Colonic mucosa (tissue), 4 donors: ENCODE data around the gene TCF7L2. TPM values are rescaled to one million over a fixed set of nuclear protein-coding genes. Genes with fewer than 3 reads are reported as not detected.

Experiments
- DNase-seq: peaks from one replicate; pipeline ENCODE4 v3.0.0-alpha.2; 2020
- H3K27ac ChIP-seq: fragments of 200-600 bp; one replicate; pipeline ENCODE4 v1.8.0; 2021
- H3K27me3 ChIP-seq: fragments of 200-600 bp; one replicate; pipeline ENCODE4 v1.8.0; 2021
- H3K36me3 ChIP-seq: fragments of 200-600 bp; one replicate; pipeline ENCODE4 v1.8.0; 2021
- H3K4me1 ChIP-seq: fragments of 200-600 bp; one replicate; pipeline ENCODE4 v1.8.0; 2021; ENCODE audit warnings: mild to moderate bottlenecking
- H3K4me3 ChIP-seq: fragments of 200-600 bp; one replicate; pipeline ENCODE4 v1.8.0; 2021
- H3K9ac ChIP-seq, 2 donors: one replicate each; pipeline ENCODE4 v1.7.0; 2013; ENCODE audit warnings: control low read depth in 2 of 2, low read depth in 2 of 2, low read length in 2 of 2
- H3K9me3 ChIP-seq: fragments of 200-600 bp; one replicate; pipeline ENCODE4 v1.8.0; 2021
- intact Hi-C: fragments of 100-400 bp; cut with DNase I; formaldehyde crosslinking; loops from one replicate; pipeline ENCODE4 v1.14.1; 2022
- total RNA-seq, 2 donors: library from RNA; stranded (reverse); fragmentation: NEBNext Ultra II Directional in 1 of 2; extraction: Animal tissue kit (Norgen Biotek cat#: 25700) in 1 of 2; gene quantifications; one replicate each; pipeline ENCODE4 v1.2.1, GENCODE V29; 2021
- TF ChIP-seq, protein P1 (sequence below): fragments of 200-600 bp; IDR thresholded peaks from one replicate; pipeline ENCODE4 v1.8.0; 2022; ENCODE audit warnings: antibody characterized with exemption, mild to moderate bottlenecking
- donor health status: healthy.
- donor health status: DM: no; HTN: no; CAD: no.
- donor health status: DM: no; HTN: no; CAD: no.

Gene TCF7L2
- total RNA-seq, 2 donors from 2014 or later = 65.1 to 98.9 TPM

GRCh38 chr10:113053091-113053490, 103.0 kb downstream of the TCF7L2 start:
- TF ChIP-seq, protein P1, sequence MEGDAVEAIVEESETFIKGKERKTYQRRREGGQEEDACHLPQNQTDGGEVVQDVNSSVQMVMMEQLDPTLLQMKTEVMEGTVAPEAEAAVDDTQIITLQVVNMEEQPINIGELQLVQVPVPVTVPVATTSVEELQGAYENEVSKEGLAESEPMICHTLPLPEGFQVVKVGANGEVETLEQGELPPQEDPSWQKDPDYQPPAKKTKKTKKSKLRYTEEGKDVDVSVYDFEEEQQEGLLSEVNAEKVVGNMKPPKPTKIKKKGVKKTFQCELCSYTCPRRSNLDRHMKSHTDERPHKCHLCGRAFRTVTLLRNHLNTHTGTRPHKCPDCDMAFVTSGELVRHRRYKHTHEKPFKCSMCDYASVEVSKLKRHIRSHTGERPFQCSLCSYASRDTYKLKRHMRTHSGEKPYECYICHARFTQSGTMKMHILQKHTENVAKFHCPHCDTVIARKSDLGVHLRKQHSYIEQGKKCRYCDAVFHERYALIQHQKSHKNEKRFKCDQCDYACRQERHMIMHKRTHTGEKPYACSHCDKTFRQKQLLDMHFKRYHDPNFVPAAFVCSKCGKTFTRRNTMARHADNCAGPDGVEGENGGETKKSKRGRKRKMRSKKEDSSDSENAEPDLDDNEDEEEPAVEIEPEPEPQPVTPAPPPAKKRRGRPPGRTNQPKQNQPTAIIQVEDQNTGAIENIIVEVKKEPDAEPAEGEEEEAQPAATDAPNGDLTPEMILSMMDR = no peak
- intact Hi-C loops = no loop called here
- H3K27ac ChIP-seq = no peak overlapping the region
- H3K9ac ChIP-seq = no peak overlapping the region
- DNase-seq = no peak
- H3K36me3 ChIP-seq = no peaks in the 10 kb centered on the region
- H3K4me3 ChIP-seq = no peak overlapping the region
- H3K9me3 ChIP-seq = no peaks in the 10 kb centered on the region
- H3K27me3 ChIP-seq = no peaks in the 10 kb centered on the region
- peaks cover 4% of the 10 kb centered on the region for H3K4me1 ChIP-seq

DNA sequence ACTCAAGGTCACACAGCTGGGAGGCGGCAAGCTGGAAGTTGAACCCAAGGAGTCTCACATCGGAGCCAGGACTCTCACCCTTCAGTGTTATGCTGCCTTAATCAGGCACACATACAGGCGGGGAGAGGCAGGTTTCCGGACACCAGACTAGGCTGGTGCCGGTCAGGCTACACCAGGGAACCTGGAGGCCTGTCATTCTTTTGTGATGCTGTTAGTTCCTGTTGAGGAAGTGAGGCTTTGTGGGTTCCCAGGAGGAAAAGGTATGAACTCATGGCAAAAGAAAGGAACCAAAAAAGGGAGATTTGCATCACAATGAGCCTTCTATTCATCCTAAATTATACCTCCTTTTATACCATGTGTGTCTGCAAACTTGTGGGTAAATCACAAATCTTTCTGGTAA, 103.8 kb downstream of the TCF7L2 start:
- no peak overlapping the region for H3K9ac ChIP-seq
- H3K36me3 ChIP-seq = no peaks in the 10 kb centered on the region
- peaks cover 9% of the 10 kb centered on the region for H3K4me1 ChIP-seq
- no peak for DNase-seq
- no peak overlapping the region for H3K4me3 ChIP-seq
- H3K9me3 ChIP-seq = no peaks in the 10 kb centered on the region
- peak overlapping the region; percentile 19 for H3K27ac ChIP-seq
- TF ChIP-seq, protein P1 = no peak
- intact Hi-C loops = no loop called here
- no peaks in the 10 kb centered on the region for H3K27me3 ChIP-seq

DNA sequence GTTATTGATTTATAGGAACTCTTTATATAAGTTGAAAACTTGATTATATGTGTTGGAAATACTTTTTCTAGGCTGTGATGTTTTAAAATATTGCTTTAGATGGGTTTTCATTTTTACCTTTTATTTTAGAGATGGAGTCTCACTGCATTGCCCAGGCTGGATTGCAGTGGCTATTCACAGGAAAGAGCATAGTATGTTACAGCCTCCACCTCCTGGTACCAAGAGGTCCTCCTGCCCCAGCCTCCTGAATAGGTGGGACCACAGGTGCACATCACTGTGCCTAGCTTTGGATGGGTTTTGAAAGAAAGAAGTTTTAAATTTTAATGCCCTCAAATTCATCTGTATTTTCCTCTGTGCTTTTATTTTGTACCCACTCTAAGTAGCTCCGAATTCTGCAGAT, 105.4 kb downstream of the TCF7L2 start:
- TF ChIP-seq, protein P1 = no peak
- Histone ChIP-seq H3K36me3 (no peaks in the 10 kb centered on the region), H3K27me3 (no peaks in the 10 kb centered on the region), H3K9ac (no peak overlapping the region), H3K9me3 (no peaks in the 10 kb centered on the region), H3K4me1 (peaks cover 9% of the 10 kb centered on the region), H3K4me3 (no peak overlapping the region), H3K27ac (no peak overlapping the region)
- intact Hi-C loops = no loop called here
- no peak for DNase-seq

DNA sequence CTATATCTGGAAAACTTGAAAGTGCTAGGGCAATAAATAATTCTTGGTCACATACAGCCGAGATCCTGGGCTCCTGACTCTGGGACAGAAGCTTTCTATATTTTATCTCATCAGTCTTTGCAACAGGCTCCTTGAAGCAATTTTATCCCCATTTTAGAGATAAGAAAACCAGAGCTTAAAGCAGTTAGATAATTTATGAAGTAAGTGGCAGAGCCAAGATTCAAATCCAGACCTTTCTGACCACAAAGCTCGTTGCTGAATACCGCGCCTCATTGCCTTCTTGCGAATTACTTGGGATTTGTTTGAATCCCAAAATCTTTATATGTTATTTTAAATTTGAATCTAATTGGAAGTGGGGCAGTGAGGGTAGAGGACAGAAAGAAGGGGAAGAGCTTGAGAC, 106.0 kb downstream of the TCF7L2 start:
- H3K4me3 ChIP-seq = no peak overlapping the region
- peaks cover 9% of the 10 kb centered on the region for H3K4me1 ChIP-seq
- H3K27ac ChIP-seq = no peak overlapping the region
- DNase-seq = no peak
- H3K9me3 ChIP-seq = no peaks in the 10 kb centered on the region
- TF ChIP-seq, protein P1 = no peak
- H3K27me3 ChIP-seq = no peaks in the 10 kb centered on the region
- H3K36me3 ChIP-seq = no peaks in the 10 kb centered on the region
- no peak overlapping the region for H3K9ac ChIP-seq
- intact Hi-C loops = no loop called here

DNA sequence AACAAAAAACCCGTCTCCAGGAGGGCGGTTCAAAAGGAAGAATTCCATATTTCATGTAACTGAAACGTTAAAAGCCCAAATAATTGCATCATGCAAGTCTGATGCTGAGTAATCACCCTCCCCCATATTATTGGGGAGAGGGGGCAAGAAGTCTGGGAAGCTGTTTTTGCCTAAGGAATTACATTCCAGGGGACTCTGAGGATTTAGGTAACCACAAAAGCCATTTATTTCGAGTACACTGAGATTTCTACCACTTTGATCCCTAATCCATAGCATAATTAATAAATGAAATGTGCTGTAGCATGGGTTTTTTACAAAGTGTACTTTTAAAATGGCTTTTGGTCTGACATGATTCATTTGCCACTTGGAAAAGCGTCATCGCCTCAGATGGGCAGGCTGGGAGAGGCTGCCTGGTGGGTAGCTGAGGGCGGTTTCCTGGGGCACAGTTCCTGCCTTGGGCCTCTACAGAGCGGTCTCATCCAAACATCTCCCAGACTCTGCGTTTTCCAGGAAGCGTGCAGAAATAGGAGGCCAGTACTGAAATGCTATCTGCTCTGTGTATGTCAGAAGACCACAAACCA, 106.5 kb downstream of the TCF7L2 start:
- H3K4me1 ChIP-seq = peaks cover 9% of the 10 kb centered on the region
- no peak overlapping the region for H3K9ac ChIP-seq
- H3K36me3 ChIP-seq = no peaks in the 10 kb centered on the region
- no peaks in the 10 kb centered on the region for H3K27me3 ChIP-seq
- no peak for DNase-seq
- no peak overlapping the region for H3K4me3 ChIP-seq
- intact Hi-C loops = no loop called here
- H3K27ac ChIP-seq = no peak overlapping the region
- no peaks in the 10 kb centered on the region for H3K9me3 ChIP-seq
- TF ChIP-seq, protein P1 = no peak
